HEK293T (cell line): ENCODE data around the gene JAZF1.

ENCODE experiments used
- ARNT ChIP-seq: fragments of 450-650 bp; IDR thresholded peaks from 2 replicates; pipeline ENCODE4 v1.6.1; 2017; ENCODE audit warnings: mild to moderate bottlenecking
- BHLHE40 ChIP-seq: fragments of 450-650 bp; IDR thresholded peaks from 2 replicates; pipeline ENCODE4 v1.6.1; 2016; ENCODE audit warnings: mild to moderate bottlenecking, moderate library complexity, borderline replicate concordance
- CTBP1 ChIP-seq: fragments of 450-650 bp; IDR thresholded peaks from 2 replicates; pipeline ENCODE4 v1.6.1; 2016; ENCODE audit warnings: borderline replicate concordance
- ELF4 ChIP-seq: fragments of 450-650 bp; IDR thresholded peaks from 2 replicates; pipeline ENCODE4 v1.6.1; 2017; ENCODE audit warnings: antibody characterized with exemption
- FOXA1 ChIP-seq: fragments of 450-650 bp; IDR thresholded peaks from 2 replicates; pipeline ENCODE4 v1.6.1; 2016; ENCODE audit warnings: mild to moderate bottlenecking
- FOXK2 ChIP-seq: fragments of 450-650 bp; IDR thresholded peaks from 2 replicates; pipeline ENCODE4 v1.6.1; 2016; ENCODE audit warnings: mild to moderate bottlenecking
- FOXM1 ChIP-seq: fragments of 450-650 bp; IDR thresholded peaks from 2 replicates; pipeline ENCODE4 v1.6.1; 2017; ENCODE audit warnings: mild to moderate bottlenecking, borderline replicate concordance
- HDGF ChIP-seq: fragments of 450-650 bp; IDR thresholded peaks from 2 replicates; pipeline ENCODE4 v1.6.1; 2017; ENCODE audit warnings: antibody characterized with exemption, borderline replicate concordance
- L3MBTL2 ChIP-seq: fragments of 450-650 bp; conservative IDR thresholded peaks from 2 replicates; pipeline ENCODE4 v1.6.1; 2016; ENCODE audit warnings: mild to moderate bottlenecking
- NFRKB ChIP-seq: fragments of 450-650 bp; IDR thresholded peaks from 2 replicates; pipeline ENCODE4 v1.6.1; 2016; ENCODE audit warnings: mild to moderate bottlenecking, moderate library complexity
- PKNOX1 ChIP-seq: fragments of 450-650 bp; IDR thresholded peaks from 2 replicates; pipeline ENCODE4 v1.6.1; 2016
- SP1 ChIP-seq: fragments of 450-650 bp; IDR thresholded peaks from 2 replicates; pipeline ENCODE4 v1.6.1; 2017
- SUZ12 ChIP-seq: fragments of 450-650 bp; IDR thresholded peaks from 2 replicates; pipeline ENCODE4 v1.6.1; 2016; ENCODE audit warnings: mild to moderate bottlenecking
- TARDBP ChIP-seq: fragments of 450-650 bp; IDR thresholded peaks from 2 replicates; pipeline ENCODE4 v1.6.1; 2016

- TF ChIP-seq TARDBP, result no peak
- TF ChIP-seq ELF4, result no peak
- TF ChIP-seq SP1, result no peak
- no peak for TF ChIP-seq FOXA1
- TF ChIP-seq BHLHE40, result no peak
- TF ChIP-seq PKNOX1, result no peak
- no peak for TF ChIP-seq SUZ12
- TF ChIP-seq FOXM1, result no peak
- TF ChIP-seq ARNT, result no peak
- no peak for TF ChIP-seq L3MBTL2
- no peak for TF ChIP-seq NFRKB
- TF ChIP-seq HDGF, result no peak
- TF ChIP-seq CTBP1, result no peak
- TF ChIP-seq FOXK2, result no peak
Observed at GRCh38 chr7:27998382-27998781, 182.2 kb downstream of the JAZF1 start.
